Measurements from ENCODE around the gene SGCA.

Gene SGCA

GRCh38 chr17:50167371-50167770, 1.6 kb downstream of the SGCA start:
- DNase-seq (ENCODE audit: low spot score): no peak

- no peak for DNase-seq (ENCODE audit: low spot score)
Measured at GRCh38 chr17:50168319-50168718, 2.5 kb downstream of the SGCA start.

GRCh38 chr17:50169121-50169764, 3.4 kb downstream of the SGCA start:
- peak; percentile 87 for DNase-seq (ENCODE audit: low spot score)

GRCh38 chr17:50169881-50170459, 4.2 kb downstream of the SGCA start:
- DNase-seq (ENCODE audit: low spot score): no peak

- DNase-seq (ENCODE audit: low spot score): no peak
Measured at GRCh38 chr17:50170662-50171370, 5.0 kb downstream of the SGCA start.

GRCh38 chr17:50171371-50172071, 5.7 kb downstream of the SGCA start:
- no peak for DNase-seq (ENCODE audit: low spot score)

GRCh38 chr17:50172130-50172529, 6.3 kb downstream of the SGCA start:
- DNase-seq (ENCODE audit: low spot score): no peak

- no peak for DNase-seq (ENCODE audit: low spot score)
Measured at GRCh38 chr17:50172936-50173334, 7.1 kb downstream of the SGCA start.

- no peak for DNase-seq (ENCODE audit: low spot score)
Measured at GRCh38 chr17:50173335-50173941, 7.6 kb downstream of the SGCA start.

GRCh38 chr17:50174444-50174843, 8.6 kb downstream of the SGCA start:
- no peak for DNase-seq (ENCODE audit: low spot score)

- no peak for DNase-seq (ENCODE audit: low spot score)
Measured at GRCh38 chr17:50175035-50175807, 9.4 kb downstream of the SGCA start.

- no peak for DNase-seq (ENCODE audit: low spot score)
Measured at GRCh38 chr17:50176559-50177357, 11.0 kb downstream of the SGCA start.

GRCh38 chr17:50177476-50177875, 11.7 kb downstream of the SGCA start:
- DNase-seq (ENCODE audit: low spot score): no peak

- peak; percentile 82 for DNase-seq (ENCODE audit: low spot score)
Measured at GRCh38 chr17:50177983-50178834, 12.4 kb downstream of the SGCA start.

- no peak for DNase-seq (ENCODE audit: low spot score)
Measured at GRCh38 chr17:50180111-50180510, 14.3 kb downstream of the SGCA start.

GRCh38 chr17:50180620-50181019, 14.8 kb downstream of the SGCA start:
- DNase-seq (ENCODE audit: low spot score): no peak

- DNase-seq (ENCODE audit: low spot score): no peak
Measured at GRCh38 chr17:50181144-50181543, 15.3 kb downstream of the SGCA start.

- no peak for DNase-seq (ENCODE audit: low spot score)
Measured at GRCh38 chr17:50181591-50182560, 16.1 kb downstream of the SGCA start.

Measured in D341Med (cell line).